GM18519 (cell line): ENCODE data around the gene MYT1.

Experiments used
- ATAC-seq: cut with Tn5 transposase; IDR thresholded peaks from one replicate; pipeline ENCODE4 v1.9.1; 2021; ENCODE audit warnings: mild to moderate bottlenecking, moderate library complexity; ENCODE audit not compliant: unreplicated experiment, low FRiP score

MYT1 gene

GRCh38 chr20:64139199-64140060 is 24.8 kb upstream of the MYT1 start:
- no peak for ATAC-seq

GRCh38 chr20:64140061-64140931 is 24.0 kb upstream of the MYT1 start:
- no peak for ATAC-seq

GRCh38 chr20:64140956-64141355 is 23.3 kb upstream of the MYT1 start:
- no peak for ATAC-seq

- no peak for ATAC-seq
Measured at GRCh38 chr20:64142590-64142989, 21.7 kb upstream of the MYT1 start.

GRCh38 chr20:64143018-64143801 is 21.0 kb upstream of the MYT1 start:
- ATAC-seq = no peak

GRCh38 chr20:64144144-64144912 is 19.9 kb upstream of the MYT1 start:
- ATAC-seq = no peak

- ATAC-seq = no peak
Measured at GRCh38 chr20:64145458-64146300, 18.6 kb upstream of the MYT1 start.

- no peak for ATAC-seq
Measured at GRCh38 chr20:64146301-64146935, 17.8 kb upstream of the MYT1 start.

DNA sequence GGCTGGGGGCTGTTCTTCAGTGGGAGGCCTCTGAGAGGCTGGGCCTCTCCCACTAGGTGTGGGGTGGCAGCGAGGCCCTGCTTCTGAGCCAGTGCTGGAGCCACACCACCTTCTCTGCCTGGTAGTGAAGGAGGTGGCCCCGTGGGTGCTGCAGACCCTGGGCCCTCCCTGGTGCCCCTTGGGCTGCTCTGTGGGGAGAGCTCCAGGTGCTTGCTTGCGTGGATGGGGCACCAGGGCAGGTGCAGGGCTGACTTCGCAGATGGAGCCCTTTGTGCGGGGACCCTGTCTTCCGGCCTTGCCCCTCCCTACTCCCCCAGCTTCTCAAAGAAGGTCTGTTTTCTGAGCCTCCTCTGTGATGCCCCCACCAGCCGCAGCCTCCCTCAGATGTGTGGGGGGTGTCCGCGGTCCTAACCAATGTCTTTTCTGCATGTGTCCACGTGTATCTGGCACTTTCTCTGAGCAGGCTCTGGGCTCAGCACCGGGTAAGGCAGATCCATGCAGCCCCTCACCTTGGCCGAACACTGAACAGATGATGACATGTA is 17.2 kb upstream of the MYT1 start:
- ATAC-seq = no peak

- ATAC-seq = no peak
Measured at GRCh38 chr20:64148581-64148980, 15.7 kb upstream of the MYT1 start.

GRCh38 chr20:64149141-64149540 is 15.1 kb upstream of the MYT1 start:
- no peak for ATAC-seq

GRCh38 chr20:64149809-64150560 is 14.3 kb upstream of the MYT1 start:
- no peak for ATAC-seq

DNA sequence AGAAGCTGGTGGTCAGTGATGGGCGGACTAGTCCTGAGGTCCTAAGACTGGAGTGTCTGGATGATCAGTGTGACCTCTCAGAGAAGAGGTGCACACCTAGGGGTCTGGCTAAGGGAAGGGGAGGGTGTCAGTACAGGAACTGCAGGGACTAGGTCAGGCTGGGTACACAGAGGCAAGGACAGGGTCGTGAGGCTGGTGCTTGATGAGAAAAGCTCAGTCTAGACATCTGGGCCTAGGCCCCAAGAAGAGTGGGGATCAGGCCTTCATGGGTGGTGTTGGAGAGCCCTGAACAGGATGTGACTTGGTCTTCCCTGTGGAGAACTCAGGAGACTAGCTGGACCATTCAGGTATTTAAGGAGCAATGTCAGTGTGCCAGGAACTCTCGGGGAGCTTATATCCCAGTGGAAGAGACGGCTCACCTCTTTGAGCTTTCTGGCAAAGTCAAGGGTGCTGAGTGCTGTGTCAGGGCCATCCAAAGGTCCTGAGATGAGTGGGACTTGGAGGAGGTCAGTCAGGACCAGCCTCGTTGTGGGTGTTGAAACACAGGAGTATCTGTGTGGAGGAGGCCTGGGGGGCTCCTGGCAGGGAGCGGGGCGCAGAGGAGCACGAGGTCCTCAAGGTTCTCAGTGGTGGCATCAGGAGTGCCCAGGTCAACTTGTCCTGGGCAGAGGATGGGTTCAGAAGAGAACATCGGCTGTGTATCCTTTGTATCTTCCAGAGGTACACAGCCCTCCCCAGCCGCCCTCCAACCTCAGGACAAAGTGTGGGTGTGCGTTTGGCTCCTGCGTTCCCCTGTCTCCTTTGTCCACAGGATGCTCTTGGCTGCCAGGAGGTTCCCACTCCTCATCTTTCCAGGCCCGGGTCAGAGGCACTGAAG is 13.3 kb upstream of the MYT1 start:
- no peak for ATAC-seq

GRCh38 chr20:64151633-64152530 is 12.4 kb upstream of the MYT1 start:
- no peak for ATAC-seq

GRCh38 chr20:64152906-64153305 is 11.3 kb upstream of the MYT1 start:
- ATAC-seq = no peak

DNA sequence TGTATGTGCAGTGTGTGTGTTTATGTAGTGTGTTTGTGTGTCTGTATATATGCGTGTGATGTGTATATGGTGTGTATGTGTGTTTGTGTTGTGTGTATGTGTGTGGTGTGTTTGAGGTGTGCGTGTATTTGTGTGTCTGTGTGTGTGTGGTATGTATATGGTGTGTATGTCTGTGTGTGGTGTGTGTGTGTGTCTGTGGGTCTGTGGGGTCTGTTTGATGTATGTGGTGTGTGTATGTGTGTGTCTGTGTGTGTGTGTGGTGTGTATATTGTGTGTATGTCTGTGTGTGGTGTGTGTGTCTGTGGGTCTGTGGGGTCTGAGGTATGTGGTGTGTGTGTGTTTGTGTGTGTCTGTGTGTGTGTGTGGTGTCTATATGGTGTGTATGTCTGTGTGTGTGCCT is 10.8 kb upstream of the MYT1 start:
- no peak for ATAC-seq
